Inflammatory macrophage (primary cell): ENCODE measurements around the gene TNK2.
"Not testable (repeated sequence)": the region's sequence is repeated elsewhere in the genome, so short reads cannot be mapped to it uniquely, and the experiment has no call there.

Experiments used
- DNase-seq, 2 donors: peaks; one replicate each; pipeline ENCODE4 v3.0.0-alpha.2; 2020 to 2022

The TNK2 gene

GRCh38 chr3:195847055-195847950 lies 61.0 kb downstream of the TNK2 start:
- DNase-seq, result no peak

- DNase-seq, result no peak
Measured at GRCh38 chr3:195845483-195845882, 62.9 kb downstream of the TNK2 start.

- DNase-seq, result no peak
Measured at GRCh38 chr3:195844671-195845218, 63.6 kb downstream of the TNK2 start.

- no peak for DNase-seq
Measured at GRCh38 chr3:195839260-195840010, 68.9 kb downstream of the TNK2 start.

- no peak for DNase-seq
Measured at GRCh38 chr3:195838714-195839113, 69.6 kb downstream of the TNK2 start.

- DNase-seq, result no peak
Measured at GRCh38 chr3:195836476-195837135, 71.7 kb downstream of the TNK2 start.

GRCh38 chr3:195835791-195836190 lies 72.6 kb downstream of the TNK2 start:
- DNase-seq, result no peak

GRCh38 chr3:195834675-195835583 lies 73.4 kb downstream of the TNK2 start:
- DNase-seq, result no peak

- DNase-seq, result no peak
Measured at GRCh38 chr3:195829897-195830254, 78.5 kb downstream of the TNK2 start.

GRCh38 chr3:195828762-195829161 lies 79.6 kb downstream of the TNK2 start:
- DNase-seq, result no peak

- no peak for DNase-seq
Measured at GRCh38 chr3:195825857-195826804, 82.2 kb downstream of the TNK2 start.

- no peak for DNase-seq
Measured at GRCh38 chr3:195825191-195825588, 83.2 kb downstream of the TNK2 start.

GRCh38 chr3:195824425-195825190 lies 83.7 kb downstream of the TNK2 start:
- DNase-seq, result not testable (repeated sequence)

- no peak for DNase-seq
Measured at GRCh38 chr3:195823999-195824398, 84.4 kb downstream of the TNK2 start.

- no peak for DNase-seq
Measured at GRCh38 chr3:195823280-195823679, 85.1 kb downstream of the TNK2 start.

- DNase-seq, result no peak
Measured at GRCh38 chr3:195822131-195822696, 86.1 kb downstream of the TNK2 start.

GRCh38 chr3:195821403-195822130 lies 86.8 kb downstream of the TNK2 start:
- no peak for DNase-seq

- DNase-seq, result no peak
Measured at GRCh38 chr3:195820901-195821300, 87.5 kb downstream of the TNK2 start.

- DNase-seq, result no peak
Measured at GRCh38 chr3:195820186-195820585, 88.2 kb downstream of the TNK2 start.
